ENCODE measurements around the gene PINLYP.

The PINLYP gene

GRCh38 chr19:43606569-43607229 is 31.1 kb downstream of the PINLYP start:
- DNase-seq (ENCODE audit: low spot score) = no peak

GRCh38 chr19:43607238-43608205 is 31.9 kb downstream of the PINLYP start:
- DNase-seq (ENCODE audit: low spot score) = no peak

- DNase-seq (ENCODE audit: low spot score) = no peak
Observed at GRCh38 chr19:43609872-43610271, 34.3 kb downstream of the PINLYP start.

- DNase-seq (ENCODE audit: low spot score) = no peak
Observed at GRCh38 chr19:43610493-43610892, 34.9 kb downstream of the PINLYP start.

- no peak for DNase-seq (ENCODE audit: low spot score)
Observed at GRCh38 chr19:43611788-43612187, 36.2 kb downstream of the PINLYP start, which contains the start of gene SRRM5. Gene SRRM5, plus strand, starts transcription at chr19:43612088. Its CDS starts 34 bp downstream, at chr19:43612122.

GRCh38 chr19:43612374-43612773 is 36.8 kb downstream of the PINLYP start:
- DNase-seq (ENCODE audit: low spot score) = no peak

GRCh38 chr19:43616306-43616705 is 40.7 kb downstream of the PINLYP start:
- no peak for DNase-seq (ENCODE audit: low spot score)

- no peak for DNase-seq (ENCODE audit: low spot score)
Observed at GRCh38 chr19:43616954-43617353, 41.4 kb downstream of the PINLYP start.

- DNase-seq (ENCODE audit: low spot score) = no peak
Observed at GRCh38 chr19:43618921-43619261, 43.3 kb downstream of the PINLYP start.

GRCh38 chr19:43619262-43620060 is 43.9 kb downstream of the PINLYP start, which contains the start of gene ZNF428:
Gene ZNF428, minus strand, starts transcription at chr19:43619629. Its CDS starts 5,325 bp downstream, at chr19:43614304.
- DNase-seq (ENCODE audit: low spot score) = peak; percentile 92

GRCh38 chr19:43620061-43621001 is 44.7 kb downstream of the PINLYP start:
- no peak for DNase-seq (ENCODE audit: low spot score)

- no peak for DNase-seq (ENCODE audit: low spot score)
Observed at GRCh38 chr19:43622070-43622469, 46.5 kb downstream of the PINLYP start.

- DNase-seq (ENCODE audit: low spot score) = no peak
Observed at GRCh38 chr19:43622956-43623355, 47.4 kb downstream of the PINLYP start.

- DNase-seq (ENCODE audit: low spot score) = no peak
Observed at GRCh38 chr19:43623889-43624670, 48.5 kb downstream of the PINLYP start.

- DNase-seq (ENCODE audit: low spot score) = no peak
Observed at GRCh38 chr19:43624933-43625332, 49.3 kb downstream of the PINLYP start.

GRCh38 chr19:43625918-43626579 is 50.4 kb downstream of the PINLYP start:
- DNase-seq (ENCODE audit: low spot score) = no peak

GRCh38 chr19:43626838-43627237 is 51.2 kb downstream of the PINLYP start:
- DNase-seq (ENCODE audit: low spot score) = no peak

- DNase-seq (ENCODE audit: low spot score) = no peak
Observed at GRCh38 chr19:43628646-43629326, 53.2 kb downstream of the PINLYP start.

- DNase-seq (ENCODE audit: low spot score) = no peak
Observed at GRCh38 chr19:43631491-43631890, 55.9 kb downstream of the PINLYP start.

All from left forelimb (tissue), 1 donor.